ENCODE results near the gene HSPA12A. TPM values are rescaled to one million over a fixed set of nuclear protein-coding genes. Genes with fewer than 3 reads are reported as not detected.

The HSPA12A gene
- total RNA-seq, 1 experiment from 2014 or later: 3.1 TPM

GRCh38 chr10:116679351-116679750 lies 63.0 kb downstream of the HSPA12A start:
- POLR2A ChIA-PET (ENCODE audit: unreplicated experiment): no interaction called here
- H3K9me2 ChIP-seq (replicated peaks; ENCODE audit: low read length): no peaks in the 10 kb centered on the region
- no peak for DNase-seq
- no peak for ATAC-seq
- H3K79me2 ChIP-seq (ENCODE audit: low read length): no peaks in the 10 kb centered on the region
- H3F3A ChIP-seq (ENCODE audit: low read length, unreplicated experiment): no peaks in the 10 kb centered on the region
- no peaks in the 10 kb centered on the region for H3K27me3 ChIP-seq (ENCODE audit: low read length)
- H3K36me3 ChIP-seq (ENCODE audit: low read depth, low read length): no peaks in the 10 kb centered on the region
- CTCF ChIA-PET: no interaction called here
- H3K4me3 ChIP-seq (ENCODE audit: low read length): no peak overlapping the region
- H3K9ac ChIP-seq (ENCODE audit: low read length): no peak overlapping the region
- no peak overlapping the region for H2AFZ ChIP-seq (ENCODE audit: low read length)
- no peak overlapping the region for H3K27ac ChIP-seq (ENCODE audit: low read length)
- TF ChIP-seq EZH2phosphoT487 (IDR thresholded peaks at IDR 0.05; ENCODE audit: borderline replicate concordance, low read length): no peak
- no peak for TF ChIP-seq EZH2 (IDR thresholded peaks at IDR 0.05; ENCODE audit: low read length, unreplicated experiment)
- TF ChIP-seq CTCF (conservative IDR thresholded peaks at IDR 0.05; ENCODE audit: low read depth, low read length): no peak
- no peaks in the 10 kb centered on the region for H3K4me1 ChIP-seq (ENCODE audit: insufficient read depth, low read length)
- H4K20me1 ChIP-seq (ENCODE audit: low read length): no peaks in the 10 kb centered on the region
- H3K4me2 ChIP-seq (ENCODE audit: low read length): no peak overlapping the region
- no TSS peak for BruUV-seq (replicated peaks)
- H3K9me3 ChIP-seq (ENCODE audit: low read length): no peaks in the 10 kb centered on the region
- intact Hi-C loops (cut with micrococcal nuclease): no loop called here

GRCh38 chr10:116676633-116677032 lies 65.7 kb downstream of the HSPA12A start:
- Histone ChIP-seq H3K36me3 (ENCODE audit: low read depth, low read length) (no peaks in the 10 kb centered on the region), H3K4me1 (ENCODE audit: insufficient read depth, low read length) (peaks cover 6% of the 10 kb centered on the region), H3K27ac (ENCODE audit: low read length) (no peak overlapping the region), H3K9me3 (ENCODE audit: low read length) (no peaks in the 10 kb centered on the region), H2AFZ (ENCODE audit: low read length) (no peak overlapping the region), H4K20me1 (ENCODE audit: low read length) (no peaks in the 10 kb centered on the region), H3K9me2 (replicated peaks; ENCODE audit: low read length) (no peaks in the 10 kb centered on the region), H3K4me3 (ENCODE audit: low read length) (no peak overlapping the region), H3K27me3 (ENCODE audit: low read length) (no peaks in the 10 kb centered on the region), H3F3A (ENCODE audit: low read length, unreplicated experiment) (no peaks in the 10 kb centered on the region), H3K4me2 (ENCODE audit: low read length) (no peak overlapping the region), H3K79me2 (ENCODE audit: low read length) (no peaks in the 10 kb centered on the region), H3K9ac (ENCODE audit: low read length) (no peak overlapping the region)
- ChIA-PET POLR2A (ENCODE audit: unreplicated experiment) (no interaction called here), CTCF (no interaction called here)
- no TSS peak for BruUV-seq (replicated peaks)
- intact Hi-C loops (cut with micrococcal nuclease): no loop called here
- ATAC-seq (no peak), DNase-seq (no peak)
- TF ChIP-seq EZH2 (IDR thresholded peaks at IDR 0.05; ENCODE audit: low read length, unreplicated experiment) (no peak), CTCF (conservative IDR thresholded peaks at IDR 0.05; ENCODE audit: low read depth, low read length) (no peak), EZH2phosphoT487 (IDR thresholded peaks at IDR 0.05; ENCODE audit: borderline replicate concordance, low read length) (no peak)

GRCh38 chr10:116676118-116676517 lies 66.2 kb downstream of the HSPA12A start:
- H3K9ac ChIP-seq (ENCODE audit: low read length): no peak overlapping the region
- no peaks in the 10 kb centered on the region for H3K79me2 ChIP-seq (ENCODE audit: low read length)
- BruUV-seq (replicated peaks): no TSS peak
- peaks cover 11% of the 10 kb centered on the region for H3K4me1 ChIP-seq (ENCODE audit: insufficient read depth, low read length)
- ChIA-PET POLR2A (ENCODE audit: unreplicated experiment) (no interaction called here), CTCF (no interaction called here)
- H3K9me2 ChIP-seq (replicated peaks; ENCODE audit: low read length): no peaks in the 10 kb centered on the region
- no peaks in the 10 kb centered on the region for H3K36me3 ChIP-seq (ENCODE audit: low read depth, low read length)
- DNase-seq (no peak), ATAC-seq (no peak)
- no peak overlapping the region for H3K4me2 ChIP-seq (ENCODE audit: low read length)
- no peaks in the 10 kb centered on the region for H4K20me1 ChIP-seq (ENCODE audit: low read length)
- no peak overlapping the region for H3K27ac ChIP-seq (ENCODE audit: low read length)
- H3F3A ChIP-seq (ENCODE audit: low read length, unreplicated experiment): no peaks in the 10 kb centered on the region
- no peak for TF ChIP-seq EZH2 (IDR thresholded peaks at IDR 0.05; ENCODE audit: low read length, unreplicated experiment)
- TF ChIP-seq EZH2phosphoT487 (IDR thresholded peaks at IDR 0.05; ENCODE audit: borderline replicate concordance, low read length): no peak
- no peak for TF ChIP-seq CTCF (conservative IDR thresholded peaks at IDR 0.05; ENCODE audit: low read depth, low read length)
- no peaks in the 10 kb centered on the region for H3K27me3 ChIP-seq (ENCODE audit: low read length)
- H3K4me3 ChIP-seq (ENCODE audit: low read length): no peak overlapping the region
- intact Hi-C loops (cut with micrococcal nuclease): no loop called here
- H2AFZ ChIP-seq (ENCODE audit: low read length): no peak overlapping the region
- H3K9me3 ChIP-seq (ENCODE audit: low read length): no peaks in the 10 kb centered on the region
